Measurements from ENCODE around the gene ZBTB7B.

The ZBTB7B gene

GRCh38 chr1:155018617-155019348 lies 16.2 kb downstream of the ZBTB7B start:
- DNase-seq: no peak

DNA sequence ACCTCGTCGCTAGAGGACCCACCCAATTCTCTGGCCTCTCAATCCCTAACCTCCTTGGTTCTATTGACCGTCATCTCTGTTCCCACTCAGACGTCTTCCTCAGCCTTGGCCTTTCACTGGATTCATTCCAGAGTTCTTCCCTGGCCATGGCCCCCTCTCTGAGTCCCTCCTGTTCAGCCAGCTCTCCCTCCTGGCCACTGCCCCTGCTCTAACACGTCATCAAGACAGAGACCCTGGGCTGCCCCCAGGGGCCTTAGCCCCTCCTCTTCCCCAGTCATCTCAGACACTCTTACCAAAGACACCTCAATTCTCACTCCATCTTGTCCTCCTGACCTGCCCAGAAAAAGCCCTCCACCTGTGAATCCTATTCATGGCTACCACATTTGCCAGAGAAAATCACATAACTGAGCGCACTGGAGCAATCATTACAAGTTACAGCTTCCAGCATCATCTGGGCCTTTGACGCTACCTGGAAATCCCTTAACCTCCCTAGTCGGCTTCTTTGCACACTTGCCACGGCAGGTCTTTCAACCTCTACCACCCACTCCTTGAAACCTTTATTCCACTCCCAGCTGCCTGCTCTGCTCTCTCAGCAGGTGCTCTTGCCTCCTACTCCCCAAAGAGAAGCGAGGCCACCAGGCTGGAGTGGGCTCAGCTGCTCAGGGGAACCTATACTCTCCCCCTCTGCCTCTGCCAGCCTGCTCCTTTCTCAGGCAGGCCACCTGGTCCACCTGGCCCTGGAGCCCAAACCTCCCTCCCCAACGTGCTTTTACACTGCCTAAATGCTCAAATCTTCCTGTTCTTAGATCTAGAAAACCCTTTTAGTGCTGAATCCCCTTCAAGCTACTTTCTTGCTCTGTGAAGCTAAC lies 17.0 kb downstream of the ZBTB7B start:
- no peak for DNase-seq

DNA sequence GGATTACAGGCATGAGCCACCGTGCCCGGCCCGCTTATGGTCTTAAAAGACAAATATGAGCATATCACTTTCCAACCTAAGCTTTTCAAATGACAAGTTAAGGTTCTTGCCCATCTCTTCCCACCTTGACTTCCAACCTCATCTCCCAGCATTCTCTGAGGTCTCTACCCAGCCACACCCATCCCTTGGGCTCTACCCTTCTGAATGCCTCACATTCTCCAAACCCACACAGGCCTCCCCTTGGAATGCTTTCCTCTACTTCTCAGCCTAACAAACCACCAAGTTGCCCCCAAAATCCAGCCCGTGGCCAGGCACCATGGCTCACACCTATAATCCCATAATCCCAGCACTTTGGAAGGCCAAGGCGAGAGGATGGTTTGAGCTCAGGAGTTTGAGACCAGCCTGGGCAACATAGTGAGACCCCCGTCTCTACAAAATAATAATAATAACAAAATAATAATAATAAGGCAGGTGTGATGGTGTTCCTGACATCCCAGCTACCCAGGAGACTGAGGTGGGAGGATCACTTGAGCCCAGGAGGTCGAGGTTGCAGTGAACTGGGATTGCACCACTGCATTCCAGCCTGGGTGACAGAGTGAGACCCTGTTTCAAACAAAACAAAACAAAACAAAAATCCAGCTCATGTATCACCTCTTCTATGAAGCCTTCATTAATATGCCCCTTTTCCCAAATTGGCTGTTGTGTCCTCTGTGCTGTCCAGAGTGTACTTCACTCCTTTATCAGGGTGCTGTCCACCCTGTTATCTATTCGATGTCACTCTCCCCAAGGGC lies 19.7 kb downstream of the ZBTB7B start:
- no peak for DNase-seq

DNA sequence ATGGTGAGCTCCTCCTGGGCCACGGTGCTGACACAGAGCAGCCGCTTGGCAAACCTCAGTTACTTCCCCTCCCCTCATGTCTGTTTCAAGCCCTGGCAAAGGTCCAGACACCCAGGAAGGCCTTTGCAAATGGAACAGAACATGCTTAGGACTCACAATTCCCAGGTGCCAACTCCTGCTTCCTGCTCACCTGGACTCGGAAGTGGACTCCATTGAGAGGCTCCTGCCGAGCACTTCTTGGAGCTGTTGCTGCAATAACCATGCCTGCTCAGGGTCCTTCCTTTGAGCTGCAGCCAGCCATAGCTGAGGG lies 20.3 kb downstream of the ZBTB7B start:
- no peak for DNase-seq

GRCh38 chr1:155023627-155024026 lies 21.0 kb downstream of the ZBTB7B start:
- no peak for DNase-seq

GRCh38 chr1:155024315-155024714 lies 21.7 kb downstream of the ZBTB7B start:
- DNase-seq: no peak

- no peak for DNase-seq
These were observed 23.6 kb downstream of the ZBTB7B start for GRCh38 chr1:155026154-155026553.

DNA sequence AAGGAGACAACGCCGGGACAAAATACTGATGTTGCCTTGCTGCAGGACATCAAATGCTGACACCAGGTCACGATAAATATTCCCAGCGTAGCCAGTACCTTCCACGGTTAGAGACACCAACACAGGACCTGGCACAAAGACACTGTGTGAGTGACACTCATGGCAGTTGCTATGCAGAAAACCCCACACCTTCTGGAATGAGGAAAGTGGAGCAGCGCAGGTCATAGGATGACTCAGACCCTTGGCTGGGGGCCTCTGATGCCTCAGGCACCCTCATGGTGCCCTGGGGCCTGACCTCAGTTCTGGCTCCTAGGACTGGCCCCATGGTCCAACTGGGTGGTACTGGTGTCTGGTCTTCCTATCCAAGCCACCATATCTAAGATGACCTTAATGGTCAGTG lies 24.0 kb downstream of the ZBTB7B start:
- no peak for DNase-seq

- no peak for DNase-seq
These were observed 27.1 kb downstream of the ZBTB7B start for GRCh38 chr1:155029513-155030242.

- no peak for DNase-seq
These were observed 27.7 kb downstream of the ZBTB7B start for GRCh38 chr1:155030243-155030795.

- no peak for DNase-seq
These were observed 28.3 kb downstream of the ZBTB7B start for GRCh38 chr1:155030899-155031298.

- no peak for DNase-seq
These were observed 30.3 kb downstream of the ZBTB7B start for GRCh38 chr1:155032886-155033285.

GRCh38 chr1:155033524-155033923 lies 30.9 kb downstream of the ZBTB7B start, which contains the start of the genes DCST1 and DCST2:
Gene DCST1, plus strand, starts transcription at chr1:155033824. Its CDS starts 213 bp downstream, at chr1:155034037.
Gene DCST2, minus strand, starts transcription at chr1:155033781. Its CDS starts 80 bp downstream, at chr1:155033701.
- no peak for DNase-seq

DNA sequence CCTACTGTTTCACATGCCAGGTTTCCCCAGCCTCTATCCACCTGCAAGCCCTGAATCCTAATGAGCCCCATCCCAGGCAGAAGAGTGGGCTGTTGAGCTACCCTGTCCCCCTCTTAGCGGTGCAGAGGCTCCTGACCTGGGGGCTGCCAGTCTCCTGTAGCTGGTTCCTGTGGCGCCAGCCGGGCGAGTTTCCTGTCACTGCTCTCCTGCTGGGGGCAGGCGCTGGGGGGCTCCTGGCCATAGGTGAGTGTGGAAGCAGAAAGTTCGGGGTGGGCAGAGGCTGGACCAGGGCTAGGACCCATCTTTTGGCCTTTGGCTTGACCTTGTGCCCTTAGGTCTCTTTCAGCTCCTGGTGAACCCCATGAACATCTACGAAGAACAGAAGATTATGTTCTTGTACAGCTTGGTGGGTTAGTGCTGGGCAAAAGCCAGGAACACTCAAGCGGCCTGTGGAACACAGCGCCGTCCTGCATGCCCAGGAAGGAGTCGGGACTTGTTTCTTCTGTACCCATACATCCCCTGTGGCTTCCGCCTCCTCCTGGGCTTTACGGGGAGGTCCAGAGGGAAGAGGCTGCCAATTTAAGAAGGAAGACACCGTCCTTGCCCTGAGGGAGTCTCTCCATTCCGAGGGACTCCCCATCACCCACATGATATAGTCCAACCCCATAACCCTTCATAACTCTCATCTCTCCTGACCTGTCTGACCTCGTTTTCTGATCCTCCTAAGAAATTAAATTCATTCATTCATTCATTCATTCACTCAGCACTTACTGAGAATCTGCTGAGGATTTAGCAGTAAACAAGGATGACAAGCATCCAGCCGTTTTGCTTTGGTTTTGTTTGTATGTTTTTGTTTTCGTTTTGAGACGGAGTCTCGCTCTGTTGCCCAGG lies 32.0 kb downstream of the ZBTB7B start:
- DNase-seq: no peak

DNA sequence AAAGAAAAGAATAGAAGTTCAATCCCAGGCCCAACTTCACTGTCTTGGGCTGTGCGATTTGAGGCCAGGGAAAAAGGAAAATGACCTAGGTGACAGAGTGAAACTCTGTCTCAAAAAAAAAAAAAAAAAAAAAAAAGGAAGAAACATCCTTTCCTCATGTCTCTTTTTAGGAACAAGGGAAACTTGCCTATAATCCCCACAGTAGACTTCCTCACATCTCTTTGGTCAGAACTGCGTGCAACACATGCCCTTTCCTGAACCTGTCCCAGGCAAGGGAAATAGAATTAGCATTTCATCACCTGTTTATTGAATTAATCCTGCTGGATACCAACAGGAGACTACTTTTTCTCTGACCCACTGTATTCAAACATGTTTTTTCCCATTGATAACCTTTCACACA lies 33.3 kb downstream of the ZBTB7B start:
- no peak for DNase-seq

GRCh38 chr1:155037043-155037442 lies 34.4 kb downstream of the ZBTB7B start:
- no peak for DNase-seq

DNA sequence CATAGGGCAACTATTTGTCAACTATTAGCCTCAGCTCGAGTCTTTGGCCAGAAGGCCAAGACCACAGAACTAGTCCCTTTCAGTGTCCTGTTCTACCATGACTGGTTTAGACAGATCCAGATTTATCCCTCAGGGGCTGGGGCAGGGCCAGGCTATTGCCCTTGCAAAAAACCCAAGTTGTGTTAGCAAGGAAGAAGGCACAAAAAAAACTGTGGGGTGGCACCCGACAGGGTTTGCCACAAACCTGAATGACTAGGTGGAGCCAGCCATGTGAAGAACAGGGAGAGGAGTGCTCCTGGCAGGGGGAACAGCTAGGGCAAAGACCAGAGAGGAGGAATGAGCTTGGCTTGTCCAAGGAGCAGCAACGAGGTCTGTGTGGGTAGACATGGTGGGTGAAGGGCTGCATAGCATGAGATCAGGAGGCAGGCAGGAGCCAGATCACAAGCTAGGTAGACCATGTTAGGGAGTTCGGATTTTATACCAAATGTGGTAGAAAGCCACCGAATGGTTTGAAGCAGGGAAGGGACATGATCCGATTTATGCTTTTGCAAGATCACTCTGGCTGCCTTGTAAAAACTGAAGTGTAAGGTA lies 35.3 kb downstream of the ZBTB7B start:
- no peak for DNase-seq

GRCh38 chr1:155038602-155039307 lies 36.2 kb downstream of the ZBTB7B start:
- DNase-seq: no peak

GRCh38 chr1:155039308-155039669 lies 36.7 kb downstream of the ZBTB7B start:
- no peak for DNase-seq
